ENCODE data around the gene CLIC6.

CLIC6 gene

GRCh38 chr21:34730194-34730593 lies 61.4 kb downstream of the CLIC6 start:
- DNase-seq, result no peak

GRCh38 chr21:34730756-34731445 lies 62.1 kb downstream of the CLIC6 start:
- DNase-seq, result no peak

- no peak for DNase-seq
These were observed 63.6 kb downstream of the CLIC6 start for GRCh38 chr21:34732388-34732821.

GRCh38 chr21:34733852-34734251 lies 65.1 kb downstream of the CLIC6 start:
- DNase-seq, result no peak

GRCh38 chr21:34734696-34735095 lies 65.9 kb downstream of the CLIC6 start:
- DNase-seq, result no peak

- DNase-seq, result no peak
These were observed 67.5 kb downstream of the CLIC6 start for GRCh38 chr21:34736116-34736874.

- no peak for DNase-seq
These were observed 68.3 kb downstream of the CLIC6 start for GRCh38 chr21:34737115-34737514.

GRCh38 chr21:34740198-34740597 lies 71.4 kb downstream of the CLIC6 start:
- no peak for DNase-seq

- DNase-seq, result no peak
These were observed 74.5 kb downstream of the CLIC6 start for GRCh38 chr21:34743285-34743684.

- no peak for DNase-seq
These were observed 75.0 kb downstream of the CLIC6 start for GRCh38 chr21:34743831-34744230.

GRCh38 chr21:34744801-34745200 lies 76.0 kb downstream of the CLIC6 start:
- no peak for DNase-seq

- peak; percentile 53 for DNase-seq
These were observed 76.9 kb downstream of the CLIC6 start for GRCh38 chr21:34745557-34746255.

GRCh38 chr21:34748862-34749261 lies 80.1 kb downstream of the CLIC6 start:
- no peak for DNase-seq

- no peak for DNase-seq
These were observed 86.2 kb downstream of the CLIC6 start for GRCh38 chr21:34754690-34755647.

GRCh38 chr21:34761758-34762330 lies 93.0 kb downstream of the CLIC6 start:
- DNase-seq, result no peak

- no peak for DNase-seq
These were observed 94.0 kb downstream of the CLIC6 start for GRCh38 chr21:34762786-34763185.

- no peak for DNase-seq
These were observed 96.0 kb downstream of the CLIC6 start for GRCh38 chr21:34764715-34765284.

- DNase-seq, result no peak
These were observed 96.8 kb downstream of the CLIC6 start for GRCh38 chr21:34765619-34766018.

GRCh38 chr21:34766862-34767261 lies 98.1 kb downstream of the CLIC6 start:
- DNase-seq, result no peak
